GM21723 (cell line): ENCODE results near the gene LTBP4.
"Not testable (repeated sequence)": the region's sequence is repeated elsewhere in the genome, so short reads cannot be mapped to it uniquely, and the experiment has no call there.

Source experiments
- ATAC-seq: cut with Tn5 transposase; IDR thresholded peaks from one replicate; pipeline ENCODE4 v1.9.1; 2021; ENCODE audit warnings: mild to moderate bottlenecking, moderate library complexity; ENCODE audit not compliant: unreplicated experiment

The LTBP4 gene

GRCh38 chr19:40601134-40601974 is at the start of gene LTBP4:
TSS of gene LTBP4 (plus strand) at chr19:40601369. CDS start at chr19:40601388, 19 bp downstream.
- no peak for ATAC-seq

GRCh38 chr19:40552848-40553247 is 48.3 kb upstream of the LTBP4 start:
- no peak for ATAC-seq

- ATAC-seq: no peak
Observed at GRCh38 chr19:40553885-40554857, 47.0 kb upstream of the LTBP4 start.

GRCh38 chr19:40555978-40556689 is 45.0 kb upstream of the LTBP4 start:
- no peak for ATAC-seq

GRCh38 chr19:40556953-40557530 is 44.1 kb upstream of the LTBP4 start:
- no peak for ATAC-seq

- no peak for ATAC-seq
Observed at GRCh38 chr19:40559394-40559793, 41.8 kb upstream of the LTBP4 start.

GRCh38 chr19:40560092-40560507 is 41.1 kb upstream of the LTBP4 start:
- ATAC-seq: no peak

GRCh38 chr19:40561947-40562346 is 39.2 kb upstream of the LTBP4 start:
- ATAC-seq: no peak

GRCh38 chr19:40564535-40564934 is 36.6 kb upstream of the LTBP4 start:
- not testable (repeated sequence) for ATAC-seq

GRCh38 chr19:40565355-40565754 is 35.8 kb upstream of the LTBP4 start:
- no peak for ATAC-seq

- ATAC-seq: no peak
Observed at GRCh38 chr19:40565910-40566495, 35.2 kb upstream of the LTBP4 start.

- ATAC-seq: no peak
Observed at GRCh38 chr19:40567040-40567749, 34.0 kb upstream of the LTBP4 start.

- ATAC-seq: no peak
Observed at GRCh38 chr19:40567750-40568494, 33.2 kb upstream of the LTBP4 start.

GRCh38 chr19:40570313-40571004 is 30.7 kb upstream of the LTBP4 start:
- peak; percentile 84 for ATAC-seq

- ATAC-seq: peak; percentile 3
Observed at GRCh38 chr19:40571005-40571318, 30.2 kb upstream of the LTBP4 start.

GRCh38 chr19:40571831-40572495 is 29.2 kb upstream of the LTBP4 start:
- no peak for ATAC-seq

GRCh38 chr19:40575326-40575725 is 25.8 kb upstream of the LTBP4 start:
- no peak for ATAC-seq

- ATAC-seq: peak; percentile 17
Observed at GRCh38 chr19:40576151-40576584, 25.0 kb upstream of the LTBP4 start.
